ENCODE data around the gene CHRD.
A peak's percentile ranks its signal among the peaks of the same experiment; 100 is the strongest.

DNA sequence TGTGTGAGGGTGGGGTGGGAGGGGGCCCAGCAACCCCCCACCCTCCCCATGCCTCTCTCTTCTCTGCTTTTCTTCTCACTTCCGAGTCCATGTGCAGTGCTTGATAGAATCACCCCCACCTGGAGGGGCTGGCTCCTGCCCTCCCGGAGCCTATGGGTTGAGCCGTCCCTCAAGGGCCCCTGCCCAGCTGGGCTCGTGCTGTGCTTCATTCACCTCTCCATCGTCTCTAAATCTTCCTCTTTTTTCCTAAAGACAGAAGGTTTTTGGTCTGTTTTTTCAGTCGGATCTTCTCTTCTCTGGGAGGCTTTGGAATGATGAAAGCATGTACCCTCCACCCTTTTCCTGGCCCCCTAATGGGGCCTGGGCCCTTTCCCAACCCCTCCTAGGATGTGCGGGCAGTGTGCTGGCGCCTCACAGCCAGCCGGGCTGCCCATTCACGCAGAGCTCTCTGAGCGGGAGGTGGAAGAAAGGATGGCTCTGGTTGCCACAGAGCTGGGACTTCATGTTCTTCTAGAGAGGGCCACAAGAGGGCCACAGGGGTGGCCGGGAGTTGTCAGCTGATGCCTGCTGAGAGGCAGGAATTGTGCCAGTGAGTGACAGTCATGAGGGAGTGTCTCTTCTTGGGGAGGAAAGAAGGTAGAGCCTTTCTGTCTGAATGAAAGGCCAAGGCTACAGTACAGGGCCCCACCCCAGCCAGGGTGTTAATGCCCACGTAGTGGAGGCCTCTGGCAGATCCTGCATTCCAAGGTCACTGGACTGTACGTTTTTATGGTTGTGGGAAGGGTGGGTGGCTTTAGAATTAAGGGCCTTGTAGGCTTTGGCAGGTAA, 34.3 kb upstream of the CHRD start:
- TF ChIP-seq, protein P1, sequence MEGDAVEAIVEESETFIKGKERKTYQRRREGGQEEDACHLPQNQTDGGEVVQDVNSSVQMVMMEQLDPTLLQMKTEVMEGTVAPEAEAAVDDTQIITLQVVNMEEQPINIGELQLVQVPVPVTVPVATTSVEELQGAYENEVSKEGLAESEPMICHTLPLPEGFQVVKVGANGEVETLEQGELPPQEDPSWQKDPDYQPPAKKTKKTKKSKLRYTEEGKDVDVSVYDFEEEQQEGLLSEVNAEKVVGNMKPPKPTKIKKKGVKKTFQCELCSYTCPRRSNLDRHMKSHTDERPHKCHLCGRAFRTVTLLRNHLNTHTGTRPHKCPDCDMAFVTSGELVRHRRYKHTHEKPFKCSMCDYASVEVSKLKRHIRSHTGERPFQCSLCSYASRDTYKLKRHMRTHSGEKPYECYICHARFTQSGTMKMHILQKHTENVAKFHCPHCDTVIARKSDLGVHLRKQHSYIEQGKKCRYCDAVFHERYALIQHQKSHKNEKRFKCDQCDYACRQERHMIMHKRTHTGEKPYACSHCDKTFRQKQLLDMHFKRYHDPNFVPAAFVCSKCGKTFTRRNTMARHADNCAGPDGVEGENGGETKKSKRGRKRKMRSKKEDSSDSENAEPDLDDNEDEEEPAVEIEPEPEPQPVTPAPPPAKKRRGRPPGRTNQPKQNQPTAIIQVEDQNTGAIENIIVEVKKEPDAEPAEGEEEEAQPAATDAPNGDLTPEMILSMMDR (IDR thresholded peaks at IDR 0.05), result peak; percentile 54
- TF ChIP-seq EP300 (IDR thresholded peaks at IDR 0.05; ENCODE audit: borderline replicate concordance in 1 of 2, low read depth in 1 of 2, low read length in 1 of 2) (no peak), GATA2 (CRISPR knock-in tag; IDR thresholded peaks at IDR 0.05) (no peak), CHD2 (IDR thresholded peaks at IDR 0.05; ENCODE audit: low read length, partially characterized antibody) (no peak), ELF1 (IDR thresholded peaks at IDR 0.05) (no peak), RAD21 (IDR thresholded peaks at IDR 0.05; ENCODE audit: low read length) (no peak; the same call in 1 of the 2 replicates), TCF12 (IDR thresholded peaks at IDR 0.05) (no peak)
- TF ChIP-seq, protein P2, sequence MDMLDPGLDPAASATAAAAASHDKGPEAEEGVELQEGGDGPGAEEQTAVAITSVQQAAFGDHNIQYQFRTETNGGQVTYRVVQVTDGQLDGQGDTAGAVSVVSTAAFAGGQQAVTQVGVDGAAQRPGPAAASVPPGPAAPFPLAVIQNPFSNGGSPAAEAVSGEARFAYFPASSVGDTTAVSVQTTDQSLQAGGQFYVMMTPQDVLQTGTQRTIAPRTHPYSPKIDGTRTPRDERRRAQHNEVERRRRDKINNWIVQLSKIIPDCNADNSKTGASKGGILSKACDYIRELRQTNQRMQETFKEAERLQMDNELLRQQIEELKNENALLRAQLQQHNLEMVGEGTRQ (IDR thresholded peaks at IDR 0.05; ENCODE audit: borderline replicate concordance, low read depth, low read length), result no peak
